Fibroblast of the aortic adventitia (primary cell): ENCODE results near the gene LRPPRC. TPM values are rescaled to one million over a fixed set of nuclear protein-coding genes. Genes with fewer than 3 reads are reported as not detected.

Experiments
- DNase-seq: peaks from one replicate; pipeline ENCODE4 v3.0.0-alpha.2; 2010; ENCODE audit warnings: low read depth
- H3K4me3 ChIP-seq: 2 replicates; pipeline ENCODE4 v1.5.1; 2011; ENCODE audit warnings: low read depth, mild to moderate bottlenecking, control low read depth, low read length, moderate library complexity
- small RNA-seq: library from RNA; depleted of rRNA; stranded (forward); fragments of <200 nt; gene quantifications from one replicate; pipeline ENCODE3, GENCODE V24; 2012
- total RNA-seq: library from RNA; depleted of rRNA; stranded (reverse); fragments of >200 nt; gene quantifications from 2 replicates; pipeline ENCODE4 v1.2.3, GENCODE V29; 2012; ENCODE audit warnings: low replicate concordance
- TF ChIP-seq, protein P1 (sequence below): IDR thresholded peaks from 2 replicates; pipeline ENCODE4 v1.5.1; 2011; ENCODE audit warnings: mild to moderate bottlenecking, low read length, control low read depth, inconsistent platforms; ENCODE audit not compliant: insufficient read depth

The LRPPRC gene
- total RNA-seq, 1 donor: 64.1 TPM

DNA sequence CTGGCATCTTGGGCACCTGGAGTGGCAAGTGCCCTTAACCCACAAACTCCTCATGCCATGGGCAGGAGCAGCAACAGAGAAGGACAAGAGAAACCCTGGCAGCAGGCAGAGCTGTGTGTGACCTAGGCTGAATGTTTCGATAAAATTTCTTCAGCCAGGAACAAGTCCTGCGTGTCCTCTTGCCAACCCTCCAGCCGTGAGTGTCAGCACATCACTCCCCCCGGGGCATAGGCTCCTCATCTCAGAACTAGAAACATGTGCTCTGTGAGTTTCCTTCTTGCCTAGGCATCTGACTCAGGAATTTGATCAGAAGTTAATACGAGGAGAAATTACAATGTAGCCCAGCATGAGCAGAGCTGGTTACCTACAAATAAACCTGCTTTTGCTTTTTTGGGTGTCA lies 154.8 kb downstream of the LRPPRC start:
- DNase-seq: no peak
- TF ChIP-seq, protein P1, sequence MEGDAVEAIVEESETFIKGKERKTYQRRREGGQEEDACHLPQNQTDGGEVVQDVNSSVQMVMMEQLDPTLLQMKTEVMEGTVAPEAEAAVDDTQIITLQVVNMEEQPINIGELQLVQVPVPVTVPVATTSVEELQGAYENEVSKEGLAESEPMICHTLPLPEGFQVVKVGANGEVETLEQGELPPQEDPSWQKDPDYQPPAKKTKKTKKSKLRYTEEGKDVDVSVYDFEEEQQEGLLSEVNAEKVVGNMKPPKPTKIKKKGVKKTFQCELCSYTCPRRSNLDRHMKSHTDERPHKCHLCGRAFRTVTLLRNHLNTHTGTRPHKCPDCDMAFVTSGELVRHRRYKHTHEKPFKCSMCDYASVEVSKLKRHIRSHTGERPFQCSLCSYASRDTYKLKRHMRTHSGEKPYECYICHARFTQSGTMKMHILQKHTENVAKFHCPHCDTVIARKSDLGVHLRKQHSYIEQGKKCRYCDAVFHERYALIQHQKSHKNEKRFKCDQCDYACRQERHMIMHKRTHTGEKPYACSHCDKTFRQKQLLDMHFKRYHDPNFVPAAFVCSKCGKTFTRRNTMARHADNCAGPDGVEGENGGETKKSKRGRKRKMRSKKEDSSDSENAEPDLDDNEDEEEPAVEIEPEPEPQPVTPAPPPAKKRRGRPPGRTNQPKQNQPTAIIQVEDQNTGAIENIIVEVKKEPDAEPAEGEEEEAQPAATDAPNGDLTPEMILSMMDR: no peak

DNA sequence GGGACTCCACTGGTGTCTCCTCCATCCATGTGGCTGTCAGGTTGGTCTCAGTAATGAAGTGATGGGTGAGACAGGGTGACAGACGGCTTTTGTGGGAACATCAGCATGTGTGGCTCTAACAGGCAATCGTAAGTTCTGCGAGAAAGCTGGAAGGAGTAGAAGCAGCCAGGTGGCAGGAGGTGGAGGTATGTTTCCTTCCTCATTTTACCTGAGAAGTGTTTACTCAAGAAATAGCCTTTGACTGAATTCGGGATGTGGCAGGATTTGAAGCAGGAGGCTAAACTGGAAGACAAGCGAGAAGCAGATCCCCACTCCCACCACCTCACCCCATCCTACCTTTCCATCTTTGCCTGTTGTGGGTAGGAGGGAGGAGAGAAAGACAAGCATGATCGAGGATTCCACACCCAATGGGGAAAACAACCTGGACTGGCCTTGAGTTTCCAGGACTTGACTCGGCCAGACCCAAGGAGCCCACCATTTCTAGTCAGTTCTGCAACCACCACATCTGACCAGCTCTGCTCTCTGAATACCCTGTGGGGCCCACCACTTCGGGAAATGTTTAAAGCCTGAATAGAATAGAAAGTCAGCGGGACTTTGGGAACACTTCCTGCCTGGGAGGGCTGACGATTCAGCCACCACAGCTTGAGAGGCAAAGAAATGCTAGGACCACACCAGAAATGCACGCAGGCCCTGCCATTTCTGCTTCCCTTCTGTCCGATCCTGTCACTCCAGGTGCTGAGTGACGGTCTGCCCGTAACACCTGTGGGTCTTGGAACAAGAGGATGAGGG lies 155.8 kb downstream of the LRPPRC start:
- DNase-seq: no peak
- TF ChIP-seq, protein P1: no peak
- H3K4me3 ChIP-seq: no peak overlapping the region

More for the DNA sequence above, 154.8 kb downstream of the LRPPRC start:
- H3K4me3 ChIP-seq: no peak overlapping the region

DNA sequence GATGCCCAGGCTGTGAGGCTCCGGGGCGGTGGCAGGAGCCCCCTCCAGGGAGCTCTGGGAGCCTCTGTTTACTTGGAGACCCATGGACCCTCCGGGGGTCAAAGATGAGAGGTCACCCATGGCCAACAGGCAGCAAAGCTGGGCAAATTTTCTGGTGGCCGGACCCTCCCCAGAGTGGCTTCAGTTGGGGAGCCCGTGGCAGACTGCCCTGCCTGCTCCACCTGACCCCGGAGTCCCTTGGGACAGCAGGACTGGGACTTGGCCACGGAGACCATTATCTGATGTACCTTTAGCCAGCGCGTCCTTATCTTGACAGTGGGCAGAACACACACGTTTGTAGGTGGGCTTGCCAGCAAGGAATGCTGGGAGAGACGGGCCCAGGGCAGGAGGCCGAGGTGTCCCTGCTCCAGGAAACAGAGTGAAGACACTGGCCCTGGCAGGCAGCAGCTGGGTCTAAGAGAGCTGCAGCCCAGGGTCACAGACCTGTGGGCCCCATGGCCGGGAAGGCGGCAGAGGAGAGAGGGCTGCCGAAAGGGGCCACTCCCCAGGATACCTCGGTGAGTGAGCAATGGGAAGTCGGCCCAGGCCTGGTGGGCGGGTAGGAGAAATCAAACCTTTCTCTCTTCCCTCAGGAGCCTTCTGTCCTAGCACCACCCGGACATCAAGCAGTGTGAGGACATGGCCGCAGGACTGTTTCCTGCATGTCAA lies 157.1 kb downstream of the LRPPRC start, which contains the start of the genes ABCG5 and ABCG8:
TSS of gene ABCG5 (minus strand) at position 280 of the 708 bp plus-strand sequence. CDS start at position 120, 160 bp downstream.
TSS of gene ABCG8 (plus strand) at position 412 of the 708 bp plus-strand sequence. CDS start at position 495, 83 bp downstream.
- TF ChIP-seq, protein P1: no peak
- DNase-seq: no peak
- no peak within 1 kb of the TSS for H3K4me3 ChIP-seq

DNA sequence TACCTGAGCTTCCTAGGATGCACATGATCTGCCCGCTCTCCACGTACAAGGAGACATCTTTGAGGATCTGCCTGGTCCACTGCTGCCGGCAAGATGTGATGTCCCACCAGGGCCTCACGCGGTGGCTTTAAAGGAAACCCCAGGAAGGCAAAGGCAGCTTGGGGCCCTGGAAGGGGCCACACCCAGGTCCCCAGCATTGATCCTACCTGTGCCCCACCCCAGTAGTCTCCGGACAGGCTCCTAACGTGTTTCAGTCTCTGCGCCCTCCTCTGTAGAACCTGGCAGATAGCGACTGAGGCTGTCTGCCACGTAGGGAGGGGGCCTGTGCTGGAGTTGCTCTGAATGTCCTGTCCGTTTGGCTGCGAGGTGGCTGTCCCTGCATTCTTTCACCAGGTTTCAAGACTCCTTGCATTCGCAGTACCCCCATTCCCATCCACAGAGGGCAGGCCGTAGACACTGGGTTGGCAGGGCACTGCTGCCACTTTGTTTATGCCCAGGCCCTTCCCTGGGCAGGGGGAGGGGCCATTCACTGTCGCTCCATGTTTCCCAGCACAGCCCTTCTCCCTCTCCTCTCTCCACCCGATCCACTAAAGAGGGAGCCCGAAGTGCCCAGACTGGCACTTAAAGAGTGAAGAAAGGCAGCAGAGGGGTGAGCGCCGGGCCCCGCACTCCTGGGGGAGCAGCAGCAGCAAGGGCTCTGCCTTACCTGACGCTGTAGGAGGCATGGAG lies 157.8 kb downstream of the LRPPRC start:
- TF ChIP-seq, protein P1: no peak
- no peak overlapping the region for H3K4me3 ChIP-seq
- no peak for DNase-seq

DNA sequence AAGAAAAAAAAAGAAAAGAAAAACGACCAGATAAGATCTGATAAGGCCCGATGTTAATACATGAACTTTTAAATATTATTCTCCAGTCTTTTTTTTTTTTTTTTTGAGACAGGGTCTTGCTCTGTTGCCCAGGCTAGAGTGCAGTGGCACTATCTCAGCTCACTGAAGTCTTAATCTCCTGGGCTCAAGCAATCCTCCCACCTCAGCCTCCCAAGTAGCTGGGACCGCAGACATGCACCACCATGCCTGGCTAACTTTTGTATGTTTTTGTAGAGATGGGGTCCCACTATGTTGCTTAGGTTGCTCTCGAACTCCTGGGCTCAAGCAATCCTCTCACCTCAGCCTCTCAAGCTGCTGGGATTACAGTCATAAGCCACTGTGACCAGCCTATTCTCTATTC lies 158.8 kb downstream of the LRPPRC start:
- TF ChIP-seq, protein P1: no peak
- no peak overlapping the region for H3K4me3 ChIP-seq
- DNase-seq: no peak

Small RNA genes within 50 kb of the gene (small RNA-seq; reads per million reads assigned to genes)
- gene RN7SL455P: not detected
- gene RNU6-1048P: not detected

Other genes starting within 250 kb of the LRPPRC start
- 27.4 and 44.0 TPM in 2 replicates for gene DYNC2LI1, start 221.9 kb downstream of the LRPPRC start, total RNA-seq
- gene ABCG5, start 157.2 kb downstream of the LRPPRC start, total RNA-seq: not detected in 2 replicates
- not detected in 2 replicates for gene ABCG8, start 157.0 kb downstream of the LRPPRC start, total RNA-seq
- 30.0 and 57.9 TPM in 2 replicates for gene PPM1B, start 172.9 kb upstream of the LRPPRC start, total RNA-seq